ENCODE results near the gene MRPL51. TPM values are rescaled to one million over a fixed set of nuclear protein-coding genes. Genes with fewer than 3 reads are reported as not detected.

MRPL51 gene
- total and polyA plus RNA-seq, 2 of the 8 experiments (the other 6 are each of a cell fraction or from before 2014, with no cell fraction given), result 119 to 331 TPM

DNA sequence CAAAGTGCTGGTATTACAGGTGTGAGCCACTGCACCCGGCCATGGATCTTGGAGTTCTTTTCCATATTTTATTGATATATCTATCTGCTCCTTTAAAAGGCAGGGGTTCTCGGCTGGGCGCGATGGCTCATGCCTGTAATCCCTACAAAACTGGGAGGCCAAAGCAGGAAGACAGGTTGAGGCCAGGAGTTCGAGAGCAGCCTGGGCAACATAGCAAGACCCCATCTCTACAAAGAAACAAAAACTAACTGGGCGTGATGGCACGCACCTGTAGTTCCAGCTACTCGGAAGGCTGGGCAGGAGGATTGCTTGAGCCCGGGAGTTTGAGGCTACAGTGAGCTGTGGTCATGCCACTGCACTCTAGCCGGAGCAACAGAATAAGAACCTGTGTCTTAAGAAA, 29.1 kb upstream of the MRPL51 start:
- Histone ChIP-seq H2AFZ (ENCODE audit: low read length) (no peak overlapping the region), H3K27me3 (replicated peaks in 1 of 4; ENCODE audit: control insufficient read depth in 3 of 4, extremely low read depth in 1 of 4, insufficient read depth in 3 of 4, low read length in 3 of 4) (no peaks in the 10 kb centered on the region), H2BK120ac (replicated peaks; ENCODE audit: low read depth, low read length) (no peak overlapping the region), H2AK5ac (ENCODE audit: low read depth, low read length) (no peak overlapping the region), H4K91ac (replicated peaks; ENCODE audit: insufficient read length, low read length) (no peak overlapping the region), H2BK5ac (ENCODE audit: low read depth, low read length) (no peak overlapping the region), H3K9ac (replicated peaks in 1 of 4; ENCODE audit: extremely low read depth in 1 of 4, low read depth in 3 of 4, low read length in 3 of 4) (no peak overlapping the region), H2BK12ac (ENCODE audit: low read depth, low read length) (no peak overlapping the region), H3K14ac (ENCODE audit: insufficient read length) (no peak overlapping the region), H3K18ac (ENCODE audit: extremely low read depth, low read length) (no peak overlapping the region), H3K56ac (replicated peaks; ENCODE audit: insufficient read length, low read depth, low read length) (no peak overlapping the region), H4K8ac (ENCODE audit: extremely low read depth, insufficient read depth, low read length) (no peak overlapping the region), H4K20me1 (replicated peaks in 1 of 2; ENCODE audit: control insufficient read depth in 1 of 2, insufficient read depth in 2 of 2, low read length in 2 of 2) (peaks cover 3 to 6% of the 10 kb centered on the region in 2 experiments), H3K4me3 (ENCODE audit: extremely low read depth in 1 of 4, insufficient read depth in 2 of 4, low read depth in 3 of 4, low read length in 4 of 4) (no peak overlapping the region), H3K79me1 (ENCODE audit: low read depth, low read length) (no peaks in the 10 kb centered on the region), H3K36me3 (ENCODE audit: control insufficient read depth in 2 of 4, insufficient read depth in 4 of 4, low read length in 3 of 4) (peaks cover 55 to 94% (median 83%) of the 10 kb centered on the region in 4 experiments), H2BK15ac (ENCODE audit: low read length) (no peak overlapping the region), H3K27ac (ENCODE audit: low read depth, low read length) (no peak overlapping the region), H3K4ac (replicated peaks; ENCODE audit: insufficient read length, low read depth, low read length) (no peak overlapping the region), H3K79me2 (ENCODE audit: control insufficient read depth in 1 of 2, insufficient read depth in 2 of 2, low read length in 2 of 2) (no peaks in the 10 kb centered on the region), H4K5ac (ENCODE audit: insufficient read length, low read depth, low read length) (no peak overlapping the region), H3K9me3 (ENCODE audit: insufficient read depth in 2 of 2, low read depth in 1 of 2, low read length in 1 of 2) (no peaks in the 10 kb centered on the region), H3K4me2 (ENCODE audit: insufficient read depth in 1 of 2, low read depth in 2 of 2, low read length in 2 of 2) (no peak overlapping the region), H3K23ac (ENCODE audit: insufficient read length) (no peak overlapping the region), H3K23me2 (ENCODE audit: low read depth, low read length) (peaks cover 1% of the 10 kb centered on the region; the same call in 1 of the 2 replicates), H2BK20ac (ENCODE audit: low read length) (no peak overlapping the region), H3K4me1 (replicated peaks in 1 of 4; ENCODE audit: control insufficient read depth in 3 of 4, insufficient read depth in 4 of 4, low read length in 3 of 4) (no peaks in the 10 kb centered on the region)
- ChIA-PET POLR2A (ENCODE audit: partially characterized antibody) (interaction anchor here (0.6 to 14.8 kb wide), 4 partner anchors 12 to 74 kb away, joined by 3 to 188 read pairs (median 5); partner anchors contain the start of gene GAPDH), CTCF (ENCODE audit: partially characterized antibody) (interaction anchor here (1.2 kb wide), 1 partner anchor 48 kb away, joined by 4 read pairs; no protein-coding TSS in a partner anchor)
- TF ChIP-seq TCF12 (IDR thresholded peaks at IDR 0.05; ENCODE audit: low read depth, low read length), result no peak
- TF ChIP-seq EZH2 (IDR thresholded peaks at IDR 0.05; ENCODE audit: low read depth, low read length, severe bottlenecking), result no peak
- TF ChIP-seq RBBP5 (IDR thresholded peaks at IDR 0.05; ENCODE audit: borderline replicate concordance, low read depth, low read length), result no peak
- no peak for TF ChIP-seq EGR1 (IDR thresholded peaks at IDR 0.05; ENCODE audit: borderline replicate concordance, low read depth, low read length)
- no peak for TF ChIP-seq HDAC2 (IDR thresholded peaks at IDR 0.05; ENCODE audit: borderline replicate concordance in 1 of 2, low read depth in 2 of 2, low read length in 2 of 2)
- no peak for TF ChIP-seq POLR2A (IDR thresholded peaks at IDR 0.05; ENCODE audit: control extremely low read depth in 1 of 2, low read depth in 2 of 2, low read length in 2 of 2)
- TF ChIP-seq KDM5A (IDR thresholded peaks at IDR 0.05; ENCODE audit: low read length), result no peak
- no peak for TF ChIP-seq PHF8 (conservative IDR thresholded peaks at IDR 0.05; ENCODE audit: low read depth, low read length)
- TF ChIP-seq SUZ12 (IDR thresholded peaks at IDR 0.05; ENCODE audit: low read length), result no peak
- no peak for TF ChIP-seq MAFK (IDR thresholded peaks at IDR 0.05; ENCODE audit: low read depth, low read length)
- TF ChIP-seq, protein P1, sequence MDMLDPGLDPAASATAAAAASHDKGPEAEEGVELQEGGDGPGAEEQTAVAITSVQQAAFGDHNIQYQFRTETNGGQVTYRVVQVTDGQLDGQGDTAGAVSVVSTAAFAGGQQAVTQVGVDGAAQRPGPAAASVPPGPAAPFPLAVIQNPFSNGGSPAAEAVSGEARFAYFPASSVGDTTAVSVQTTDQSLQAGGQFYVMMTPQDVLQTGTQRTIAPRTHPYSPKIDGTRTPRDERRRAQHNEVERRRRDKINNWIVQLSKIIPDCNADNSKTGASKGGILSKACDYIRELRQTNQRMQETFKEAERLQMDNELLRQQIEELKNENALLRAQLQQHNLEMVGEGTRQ (IDR thresholded peaks at IDR 0.05; ENCODE audit: low read length), result no peak
- TF ChIP-seq NRF1 (IDR thresholded peaks at IDR 0.05; ENCODE audit: low read depth, low read length), result no peak
- no peak for TF ChIP-seq ZNF274 (IDR thresholded peaks at IDR 0.05; ENCODE audit: borderline replicate concordance, extremely low read depth, low read length)
- no peak for TF ChIP-seq SIX5 (IDR thresholded peaks at IDR 0.05; ENCODE audit: low read depth, low read length)
- WGBS, 2 experiments (ENCODE audit: extremely low coverage in 1 of 2, insufficient coverage in 1 of 2, insufficient read length in 1 of 2, insufficient replicate concordance in 2 of 2, low coverage in 1 of 2, low lambda C conversion rate in 2 of 2, missing lambda C conversion rate in 1 of 2), result 87% methylated on average over 10 of the region's 10 CpGs; no CpG with 5 or more reads in 1 of the 2 experiments
- no peak for DNase-seq (ENCODE audit: low read depth in 1 of 2, low spot score in 2 of 2)
- FAIRE-seq, result no peak

Data from H1 (cell line).